ENCODE measurements around the gene CCDC12.

Gene CCDC12

GRCh38 chr3:47012342-47013230, 36.0 kb upstream of the CCDC12 start:
- H3K4me3 Mint-ChIP-seq: no peak overlapping the region
- H3K27me3 Mint-ChIP-seq: no peaks in the 10 kb centered on the region
- DNase-seq: no peak
- peaks cover 46% of the 10 kb centered on the region for H3K36me3 Mint-ChIP-seq (ENCODE audit: insufficient read depth)
- peaks cover 15 to 33% of the 10 kb centered on the region in 2 donors for H3K4me1 Mint-ChIP-seq (ENCODE audit: low read depth in 2 of 2)
- no peaks in the 10 kb centered on the region for H3K9me3 Mint-ChIP-seq
- ATAC-seq (replicated peaks): no peak
- H3K27ac Mint-ChIP-seq: peak overlapping the region; percentile 83 to 89

- Mint-ChIP-seq H3K27me3 (no peaks in the 10 kb centered on the region), H3K4me1 (ENCODE audit: low read depth in 2 of 2) (peaks cover 4 to 20% of the 10 kb centered on the region in 2 donors), H3K36me3 (ENCODE audit: insufficient read depth) (peaks cover 47% of the 10 kb centered on the region), H3K9me3 (no peaks in the 10 kb centered on the region), H3K4me3 (peak overlapping the region in 1 of 2 donors; percentile 46), H3K27ac (peak overlapping the region; percentile 83 to 89)
- DNase-seq (no peak), ATAC-seq (replicated peaks) (no peak)
Measured at GRCh38 chr3:47011371-47011770, 34.8 kb upstream of the CCDC12 start.

- peak overlapping the region in 1 of 2 donors; percentile 66 for H3K4me3 Mint-ChIP-seq
- no peaks in the 10 kb centered on the region for H3K27me3 Mint-ChIP-seq
- ATAC-seq (replicated peaks) (no peak), DNase-seq (no peak)
- peaks cover 47% of the 10 kb centered on the region for H3K36me3 Mint-ChIP-seq (ENCODE audit: insufficient read depth)
- peak overlapping the region; percentile 83 to 89 for H3K27ac Mint-ChIP-seq
- no peaks in the 10 kb centered on the region for H3K9me3 Mint-ChIP-seq
- H3K4me1 Mint-ChIP-seq (ENCODE audit: low read depth in 2 of 2): peaks cover 0 to 21% of the 10 kb centered on the region in 2 donors
Measured at GRCh38 chr3:47010910-47011309, 34.4 kb upstream of the CCDC12 start.

GRCh38 chr3:47010111-47010712, 33.7 kb upstream of the CCDC12 start:
- peak overlapping the region; percentile 31 to 66 for H3K4me3 Mint-ChIP-seq
- H3K27me3 Mint-ChIP-seq: no peaks in the 10 kb centered on the region
- ATAC-seq (replicated peaks) (no peak), DNase-seq (no peak)
- peaks cover 0 to 18% of the 10 kb centered on the region in 2 donors for H3K4me1 Mint-ChIP-seq (ENCODE audit: low read depth in 2 of 2)
- H3K9me3 Mint-ChIP-seq: no peaks in the 10 kb centered on the region
- H3K27ac Mint-ChIP-seq: peak overlapping the region; percentile 83 to 89
- peaks cover 46% of the 10 kb centered on the region for H3K36me3 Mint-ChIP-seq (ENCODE audit: insufficient read depth)

GRCh38 chr3:47009225-47010110, 32.9 kb upstream of the CCDC12 start:
- Mint-ChIP-seq H3K27ac (peak overlapping the region; percentile 83 to 89), H3K9me3 (no peaks in the 10 kb centered on the region), H3K4me1 (ENCODE audit: low read depth in 2 of 2) (peaks cover 0 to 17% of the 10 kb centered on the region in 2 donors), H3K4me3 (peak overlapping the region; percentile 31 to 66), H3K27me3 (no peaks in the 10 kb centered on the region), H3K36me3 (ENCODE audit: insufficient read depth) (peaks cover 51% of the 10 kb centered on the region)
- ATAC-seq (replicated peaks) (peak; percentile 93), DNase-seq (peak; percentile 35 to 71 (median 66))

GRCh38 chr3:47008851-47009224, 32.3 kb upstream of the CCDC12 start:
- Mint-ChIP-seq H3K27ac (peak overlapping the region in 1 of 2 donors; percentile 23), H3K36me3 (ENCODE audit: insufficient read depth) (peaks cover 56% of the 10 kb centered on the region)

GRCh38 chr3:47008234-47008796, 31.8 kb upstream of the CCDC12 start:
- H3K4me3 Mint-ChIP-seq: no peak overlapping the region
- peak overlapping the region in 1 of 2 donors; percentile 23 for H3K27ac Mint-ChIP-seq
- ATAC-seq (replicated peaks) (no peak), DNase-seq (no peak)
- no peaks in the 10 kb centered on the region for H3K9me3 Mint-ChIP-seq
- H3K27me3 Mint-ChIP-seq: no peaks in the 10 kb centered on the region
- H3K36me3 Mint-ChIP-seq (ENCODE audit: insufficient read depth): peaks cover 62% of the 10 kb centered on the region
- H3K4me1 Mint-ChIP-seq (ENCODE audit: low read depth in 2 of 2): peaks cover 0 to 13% of the 10 kb centered on the region in 2 donors

More at GRCh38 chr3:47008851-47009224, 32.3 kb upstream of the CCDC12 start:
- ATAC-seq (replicated peaks) (no peak), DNase-seq (no peak)
- Mint-ChIP-seq H3K4me3 (no peak overlapping the region), H3K27me3 (no peaks in the 10 kb centered on the region), H3K4me1 (ENCODE audit: low read depth in 2 of 2) (peaks cover 0 to 15% of the 10 kb centered on the region in 2 donors), H3K9me3 (no peaks in the 10 kb centered on the region)

- H3K4me1 Mint-ChIP-seq (ENCODE audit: low read depth in 2 of 2): peaks cover 0 to 13% of the 10 kb centered on the region in 2 donors
- no peak overlapping the region for H3K4me3 Mint-ChIP-seq
- no peaks in the 10 kb centered on the region for H3K9me3 Mint-ChIP-seq
- H3K27ac Mint-ChIP-seq: peak overlapping the region in 1 of 2 donors; percentile 62
- ATAC-seq (replicated peaks): no peak
- no peak for DNase-seq
- H3K27me3 Mint-ChIP-seq: no peaks in the 10 kb centered on the region
- peaks cover 66% of the 10 kb centered on the region for H3K36me3 Mint-ChIP-seq (ENCODE audit: insufficient read depth)
Measured at GRCh38 chr3:47007482-47008233, 31.1 kb upstream of the CCDC12 start.

- H3K4me3 Mint-ChIP-seq: no peak overlapping the region
- no peak for DNase-seq
- no peaks in the 10 kb centered on the region for H3K27me3 Mint-ChIP-seq
- H3K27ac Mint-ChIP-seq: peak overlapping the region; percentile 13 to 62
- H3K9me3 Mint-ChIP-seq: no peaks in the 10 kb centered on the region
- no peak for ATAC-seq (replicated peaks)
- peaks cover 72% of the 10 kb centered on the region for H3K36me3 Mint-ChIP-seq (ENCODE audit: insufficient read depth)
- peaks cover 0 to 13% of the 10 kb centered on the region in 2 donors for H3K4me1 Mint-ChIP-seq (ENCODE audit: low read depth in 2 of 2)
Measured at GRCh38 chr3:47007001-47007400, 30.5 kb upstream of the CCDC12 start.

GRCh38 chr3:47006145-47006651, 29.7 kb upstream of the CCDC12 start:
- H3K4me1 Mint-ChIP-seq (ENCODE audit: low read depth in 2 of 2): peaks cover 0 to 11% of the 10 kb centered on the region in 2 donors
- H3K4me3 Mint-ChIP-seq: no peak overlapping the region
- DNase-seq (no peak), ATAC-seq (replicated peaks) (no peak)
- no peaks in the 10 kb centered on the region for H3K27me3 Mint-ChIP-seq
- peak overlapping the region; percentile 13 to 62 for H3K27ac Mint-ChIP-seq
- H3K9me3 Mint-ChIP-seq: no peaks in the 10 kb centered on the region
- peaks cover 76% of the 10 kb centered on the region for H3K36me3 Mint-ChIP-seq (ENCODE audit: insufficient read depth)

GRCh38 chr3:47005212-47006144, 28.9 kb upstream of the CCDC12 start:
- Mint-ChIP-seq H3K27me3 (no peaks in the 10 kb centered on the region), H3K9me3 (no peaks in the 10 kb centered on the region), H3K4me1 (ENCODE audit: low read depth in 2 of 2) (peaks cover 0 to 8% of the 10 kb centered on the region in 2 donors), H3K36me3 (ENCODE audit: insufficient read depth) (peaks cover 76% of the 10 kb centered on the region), H3K4me3 (no peak overlapping the region), H3K27ac (peak overlapping the region; percentile 16 to 62)
- DNase-seq (no peak), ATAC-seq (replicated peaks) (no peak)
